Activated CD4-positive, alpha-beta memory T cell treated with anti-CD3 and anti-CD28 coated beads, Interleukin-2, amount 10 ng/mL, durations not matched to agents 7 days and 5 days (primary cell): ENCODE results near the gene METTL25B. TPM values are rescaled to one million over a fixed set of nuclear protein-coding genes. Genes with fewer than 3 reads are reported as not detected.

Experiments
- CTCF ChIA-PET: fragments of 350-600 bp; sonication (Branson Sonifier 250); formaldehyde crosslinking; loops from one replicate; lab custom pipeline; 2021; ENCODE audit warnings: antibody characterized with exemption, inconsistent platforms; lab: Charles Lee
- POLR2A ChIA-PET: fragments of 350-600 bp; sonication (Branson Sonifier 250); formaldehyde crosslinking; loops from one replicate; lab custom pipeline; 2021; ENCODE audit warnings: antibody characterized with exemption; lab: Charles Lee
- DNase-seq: peaks from one replicate; pipeline ENCODE4 v3.0.0-alpha.2; 2020
- H3K27ac Mint-ChIP-seq: one replicate; pipeline ENCODE4 v1.8.0; 2021; ENCODE audit warnings: mild to moderate bottlenecking, mixed read lengths
- H3K27me3 Mint-ChIP-seq: one replicate; pipeline ENCODE4 v1.8.0; 2021; ENCODE audit warnings: mixed read lengths
- H3K36me3 Mint-ChIP-seq: one replicate; pipeline ENCODE4 v1.8.0; 2021; ENCODE audit warnings: low read depth, mixed read lengths
- H3K4me1 Mint-ChIP-seq: one replicate; pipeline ENCODE4 v1.8.0; 2021; ENCODE audit warnings: mixed read lengths
- H3K4me3 Mint-ChIP-seq: one replicate; pipeline ENCODE4 v1.8.0; 2021; ENCODE audit warnings: mild to moderate bottlenecking, mixed read lengths
- H3K9me3 Mint-ChIP-seq: one replicate; pipeline ENCODE4 v1.8.0; 2021; ENCODE audit warnings: mixed read lengths
- total RNA-seq, 2 experiments: library from RNA; stranded (reverse); gene quantifications; one replicate each; pipeline ENCODE4 v1.2.3, GENCODE V29; 2021

METTL25B gene
- total RNA-seq, 2 experiments from 2014 or later: 40.3 to 44.3 TPM

DNA sequence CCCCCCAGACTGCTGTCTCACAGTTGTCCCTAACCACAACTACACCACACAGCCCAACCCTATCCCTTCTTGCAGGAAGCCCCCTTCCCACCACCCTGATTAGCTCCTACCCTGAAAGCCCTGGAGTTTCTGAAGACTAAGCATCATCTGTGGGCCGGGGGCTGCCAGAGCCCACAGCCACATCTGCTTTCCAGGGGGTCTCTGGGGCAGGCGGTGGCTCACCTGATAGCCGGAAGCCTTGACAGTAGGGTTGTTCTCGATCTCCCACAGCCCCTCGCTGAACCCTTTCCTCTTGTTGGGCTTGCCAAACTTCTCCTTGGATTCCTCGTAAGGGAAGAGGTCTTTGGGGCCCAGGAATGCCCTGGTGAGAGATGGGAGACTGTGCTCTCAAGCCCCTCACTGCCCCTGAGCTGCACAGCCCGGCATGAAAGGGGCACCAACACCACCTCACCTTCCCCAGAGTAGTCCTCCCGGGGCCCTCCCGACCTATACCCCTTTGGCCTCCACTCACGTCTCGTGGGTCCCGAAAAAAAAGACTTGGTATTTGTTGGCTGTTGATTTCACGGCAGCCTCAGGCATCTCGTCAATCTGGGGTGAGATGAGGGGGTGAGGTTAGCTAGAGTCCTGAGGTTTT lies 16.6 kb downstream of the METTL25B start:
- no peak overlapping the region for H3K4me3 Mint-ChIP-seq
- H3K9me3 Mint-ChIP-seq: no peaks in the 10 kb centered on the region
- H3K27ac Mint-ChIP-seq: peak overlapping the region; percentile 86
- no peaks in the 10 kb centered on the region for H3K27me3 Mint-ChIP-seq
- POLR2A ChIA-PET: interaction anchor here (4.9 kb wide), 1 partner anchor 17 kb away, joined by 39 read pairs; the partner anchor contains the start of genes ISG20L2 and METTL25B
- peaks cover 74% of the 10 kb centered on the region for H3K36me3 Mint-ChIP-seq
- CTCF ChIA-PET: interaction anchor here (3.6 kb wide), 1 partner anchor 18 kb away, joined by 27 read pairs; the partner anchor contains the start of genes ISG20L2 and METTL25B
- DNase-seq: no peak
- peaks cover 89% of the 10 kb centered on the region for H3K4me1 Mint-ChIP-seq

DNA sequence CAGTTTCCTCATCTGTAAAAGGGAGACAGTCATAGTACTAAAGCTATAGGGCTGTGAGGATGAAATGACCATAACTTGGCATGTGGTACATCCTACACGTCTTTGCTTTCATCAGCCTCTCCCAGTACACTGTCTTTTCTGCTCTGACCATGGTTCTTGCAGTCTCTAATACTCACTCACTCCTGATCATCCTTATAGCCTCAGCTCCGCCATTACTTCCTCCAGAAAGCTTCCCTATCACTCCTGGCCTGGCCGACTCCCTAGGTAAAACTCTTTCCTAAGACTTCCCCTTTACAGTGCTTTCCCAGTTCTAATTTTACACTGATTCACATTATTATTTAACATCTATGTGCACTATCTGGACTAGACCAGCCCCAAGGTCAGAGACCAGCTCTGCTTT lies 17.6 kb downstream of the METTL25B start:
- DNase-seq: no peak
- Mint-ChIP-seq H3K9me3 (no peaks in the 10 kb centered on the region), H3K27me3 (no peaks in the 10 kb centered on the region), H3K27ac (peak overlapping the region; percentile 86), H3K4me1 (peaks cover 80% of the 10 kb centered on the region), H3K4me3 (no peak overlapping the region), H3K36me3 (peaks cover 76% of the 10 kb centered on the region)
- CTCF ChIA-PET: interaction anchor here (0.7 to 3.6 kb wide), 2 partner anchors 19 to 25 kb away, joined by 3 to 27 read pairs; partner anchors contain the start of genes ISG20L2 and METTL25B
- POLR2A ChIA-PET: interaction anchor here (2.4 to 4.9 kb wide), 2 partner anchors 18 to 22 kb away, joined by 17 to 39 read pairs; partner anchors contain the start of genes ISG20L2, METTL25B and PRCC

DNA sequence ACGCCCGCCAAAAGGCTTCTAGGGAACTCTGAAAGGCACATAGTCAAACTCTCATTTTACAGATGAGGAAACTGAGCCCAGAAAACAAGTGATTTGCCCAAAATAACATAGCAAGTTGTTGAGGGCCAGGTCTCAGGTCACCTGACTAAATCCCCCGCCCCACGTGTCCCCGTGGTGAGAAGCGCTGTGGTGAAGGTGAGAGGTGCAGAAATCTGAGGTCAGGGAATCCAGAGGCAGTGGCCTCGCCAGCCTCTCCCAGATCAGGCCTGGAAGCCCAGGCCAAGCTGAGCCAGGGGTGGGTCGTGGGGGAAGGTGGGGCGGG lies 18.1 kb downstream of the METTL25B start:
- POLR2A ChIA-PET: interaction anchor here (2.4 to 4.9 kb wide), 2 partner anchors 19 to 21 kb away, joined by 17 to 39 read pairs; partner anchors contain the start of genes ISG20L2, METTL25B and PRCC
- CTCF ChIA-PET: interaction anchor here (3.6 kb wide), 1 partner anchor 19 kb away, joined by 27 read pairs; the partner anchor contains the start of genes ISG20L2 and METTL25B
- Mint-ChIP-seq H3K9me3 (no peaks in the 10 kb centered on the region), H3K4me3 (peak overlapping the region; percentile 94), H3K27ac (peak overlapping the region; percentile 86), H3K36me3 (peaks cover 72% of the 10 kb centered on the region), H3K4me1 (peaks cover 75% of the 10 kb centered on the region), H3K27me3 (no peaks in the 10 kb centered on the region)
- DNase-seq: no peak

DNA sequence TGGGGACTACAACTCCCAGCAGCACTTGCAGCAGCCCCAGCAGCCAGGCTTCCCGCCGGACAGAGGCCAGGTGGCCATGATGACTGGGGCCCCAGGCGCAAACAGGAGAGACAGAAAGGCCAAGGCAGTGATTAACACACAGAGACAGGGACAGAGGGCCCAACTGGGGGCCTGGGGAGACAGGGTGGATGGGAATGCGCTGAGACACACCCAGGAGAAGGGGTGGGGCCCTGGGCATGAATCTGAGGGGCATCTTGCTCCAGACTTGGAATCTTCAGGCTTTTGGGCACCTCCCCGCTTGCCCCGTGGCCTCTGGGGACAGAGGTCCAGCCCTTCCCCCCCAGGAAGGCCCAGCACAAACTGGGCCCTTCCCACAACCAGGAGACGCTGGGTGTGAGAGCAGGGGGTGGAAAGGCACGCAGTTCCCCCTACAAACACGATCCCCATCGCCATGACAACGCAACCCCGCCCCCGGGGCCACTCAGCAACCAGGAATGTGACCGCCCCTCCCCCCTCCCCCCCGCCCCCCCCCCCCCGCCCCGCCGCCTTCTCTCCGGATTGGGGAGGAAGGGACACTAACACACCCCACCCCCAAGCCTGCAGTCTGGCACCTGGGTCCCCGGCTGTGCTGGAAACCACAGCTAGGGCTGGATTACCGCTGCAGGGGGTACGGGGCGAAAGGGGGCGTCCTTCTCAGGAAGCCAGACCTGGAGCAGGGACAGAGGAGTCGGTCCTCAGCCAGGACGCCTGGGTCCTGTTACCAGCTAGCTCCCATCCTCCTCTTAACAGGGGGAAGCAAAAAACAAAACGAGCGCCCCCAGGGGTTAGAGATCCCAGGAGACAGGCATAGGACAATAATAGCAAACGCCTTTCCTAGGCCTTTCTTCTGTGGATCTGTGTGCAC lies 18.7 kb downstream of the METTL25B start:
- H3K27ac Mint-ChIP-seq: peak overlapping the region; percentile 95
- H3K27me3 Mint-ChIP-seq: no peaks in the 10 kb centered on the region
- peak overlapping the region; percentile 94 for H3K4me3 Mint-ChIP-seq
- H3K4me1 Mint-ChIP-seq: peaks cover 69% of the 10 kb centered on the region
- peak; percentile 59 for DNase-seq
- H3K9me3 Mint-ChIP-seq: no peaks in the 10 kb centered on the region
- CTCF ChIA-PET: interaction anchor here (1.2 to 3.6 kb wide), 3 partner anchors 10 to 180 kb away, joined by 3 to 27 read pairs (median 3); partner anchors contain the start of genes ISG20L2 and METTL25B
- H3K36me3 Mint-ChIP-seq: peaks cover 66% of the 10 kb centered on the region
- POLR2A ChIA-PET: interaction anchor here (1.0 to 4.9 kb wide), 5 partner anchors 10 to 156 kb away, joined by 3 to 39 read pairs (median 4); partner anchors contain the start of genes ISG20L2, METTL25B and PRCC

DNA sequence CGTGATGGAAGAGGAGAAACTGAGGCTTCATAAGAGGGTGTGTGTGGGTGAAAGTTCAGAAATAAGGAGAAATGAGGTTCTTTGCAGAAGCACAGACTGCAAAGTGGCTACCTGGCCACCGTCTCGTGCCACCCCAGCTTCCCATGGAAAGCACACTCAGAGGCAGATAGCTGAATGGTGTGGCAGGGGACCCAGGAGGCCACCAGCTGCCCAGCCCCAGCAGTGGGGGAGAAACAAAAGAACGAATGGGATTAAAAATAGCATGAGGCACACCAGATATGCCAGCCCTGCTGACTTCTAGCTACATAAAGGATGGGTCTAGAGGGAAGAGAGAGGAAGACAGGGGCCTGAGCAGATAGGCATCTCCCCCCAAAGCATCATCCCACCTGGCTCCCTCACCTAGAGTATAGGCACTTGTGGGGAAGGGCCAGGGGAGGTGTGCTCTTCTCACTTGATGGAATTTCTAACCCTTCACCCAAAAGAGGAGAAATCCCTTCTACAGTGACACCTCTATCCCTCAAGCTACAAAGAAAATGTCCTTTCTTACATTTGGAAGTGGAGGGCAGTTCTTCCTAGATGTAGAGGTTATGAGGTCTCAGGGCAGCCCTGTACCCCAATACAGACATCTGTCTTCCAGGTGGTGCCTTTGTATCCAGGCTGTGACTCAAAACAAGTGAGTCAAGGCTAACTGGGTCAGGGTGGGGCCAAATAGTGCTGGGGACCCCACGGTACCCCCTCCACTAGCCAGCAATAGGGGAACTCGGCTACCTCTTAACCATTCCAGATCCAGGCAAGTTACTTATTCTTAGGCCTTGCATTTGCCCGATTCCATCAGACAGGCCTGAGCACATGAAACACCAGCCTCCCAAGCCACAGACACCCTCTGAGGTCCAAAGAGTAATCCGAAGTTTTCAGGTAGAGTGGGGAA lies 19.7 kb downstream of the METTL25B start:
- Mint-ChIP-seq H3K27ac (peak overlapping the region; percentile 95), H3K4me3 (peak overlapping the region; percentile 94), H3K36me3 (peaks cover 57% of the 10 kb centered on the region), H3K9me3 (no peaks in the 10 kb centered on the region), H3K27me3 (no peaks in the 10 kb centered on the region), H3K4me1 (peaks cover 66% of the 10 kb centered on the region)
- ChIA-PET POLR2A (interaction anchor here (1.0 to 4.9 kb wide), 5 partner anchors 11 to 157 kb away, joined by 3 to 39 read pairs (median 4); partner anchors contain the start of genes ISG20L2, METTL25B and PRCC), CTCF (interaction anchor here (1.2 to 3.6 kb wide), 3 partner anchors 9 to 181 kb away, joined by 3 to 27 read pairs (median 3); partner anchors contain the start of genes ISG20L2 and METTL25B)
- no peak for DNase-seq

DNA sequence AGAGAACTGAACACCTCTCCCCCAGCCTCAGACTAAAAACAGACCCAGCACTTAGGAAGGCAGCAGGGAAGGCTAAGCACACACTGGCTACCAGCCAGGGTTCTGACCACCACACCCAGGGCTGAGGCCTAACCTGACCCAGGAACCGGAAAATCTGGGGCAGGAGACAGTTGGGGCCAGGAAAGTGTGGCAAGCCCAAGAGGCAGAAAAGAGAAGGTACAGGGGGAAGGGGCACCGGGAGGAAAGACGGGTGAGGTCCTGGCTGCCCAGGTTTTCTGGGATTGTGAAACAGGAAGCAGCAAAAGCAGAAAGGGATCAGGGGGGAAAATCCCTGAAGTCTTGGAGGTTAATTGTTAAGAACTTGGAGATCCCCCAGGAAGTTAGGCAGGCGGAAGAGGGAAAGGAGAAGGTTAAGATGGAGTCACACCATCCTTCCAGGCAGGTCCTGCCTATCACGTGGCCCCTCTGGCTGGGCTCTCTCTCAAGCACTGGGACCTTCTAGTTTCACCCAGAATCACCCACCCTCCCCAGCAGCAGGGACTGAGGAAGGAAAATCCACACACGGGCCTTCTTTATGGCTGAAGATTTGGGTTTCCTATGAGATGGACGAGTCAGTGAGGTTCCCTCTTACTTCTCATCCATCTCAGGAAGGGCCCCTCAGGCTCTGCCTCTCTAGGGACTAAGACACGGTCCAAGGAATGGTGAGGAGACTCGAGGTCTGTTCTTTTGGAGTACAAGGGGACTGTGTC lies 20.6 kb downstream of the METTL25B start:
- Mint-ChIP-seq H3K36me3 (peaks cover 51% of the 10 kb centered on the region), H3K27me3 (no peaks in the 10 kb centered on the region), H3K9me3 (no peaks in the 10 kb centered on the region), H3K4me1 (peaks cover 66% of the 10 kb centered on the region), H3K27ac (peak overlapping the region; percentile 95), H3K4me3 (peak overlapping the region; percentile 94)
- DNase-seq: no peak
- CTCF ChIA-PET: interaction anchor here (3.6 kb wide), 1 partner anchor 22 kb away, joined by 27 read pairs; the partner anchor contains the start of genes ISG20L2 and METTL25B
- POLR2A ChIA-PET: interaction anchor here (1.5 to 4.9 kb wide), 4 partner anchors 7 to 59 kb away, joined by 4 to 134 read pairs (median 73); partner anchors contain the start of genes ISG20L2, METTL25B and MRPL24

DNA sequence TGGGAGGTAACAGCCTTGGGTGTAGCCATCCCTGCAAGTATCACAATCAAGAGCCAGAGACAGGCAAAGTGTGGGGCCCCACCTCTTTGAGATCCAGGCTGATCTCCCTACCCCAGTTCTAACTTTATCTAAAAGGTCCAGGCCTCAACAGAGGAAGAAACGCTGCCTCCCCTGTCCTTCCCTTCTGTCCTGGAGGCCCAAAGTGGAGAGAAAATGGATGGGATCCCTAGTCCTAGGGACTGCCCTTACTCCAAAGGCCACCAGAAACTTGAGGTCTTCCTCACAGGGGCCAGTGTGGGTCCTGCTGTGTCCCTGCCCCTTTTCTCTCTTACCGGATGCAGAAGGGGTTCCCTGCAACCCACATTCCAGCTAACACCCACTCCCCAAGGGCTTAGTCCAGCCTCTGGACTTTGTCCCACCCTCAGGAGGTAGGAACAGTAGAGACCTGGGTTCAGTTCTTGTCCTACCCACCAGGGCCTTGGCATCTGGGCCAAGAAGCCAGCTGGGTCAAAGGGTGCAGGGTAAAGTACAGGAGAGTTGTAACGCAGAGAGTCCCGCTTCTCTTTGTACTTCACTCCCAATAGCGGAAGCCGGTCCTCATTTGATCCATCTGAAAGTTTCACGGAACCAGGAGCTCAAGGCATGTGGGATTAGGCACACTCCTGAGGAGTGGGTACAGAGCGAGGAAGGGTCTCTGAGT lies 21.3 kb downstream of the METTL25B start:
- H3K27ac Mint-ChIP-seq: peak overlapping the region; percentile 95
- H3K4me1 Mint-ChIP-seq: peaks cover 63% of the 10 kb centered on the region
- no peaks in the 10 kb centered on the region for H3K9me3 Mint-ChIP-seq
- H3K4me3 Mint-ChIP-seq: peak overlapping the region; percentile 94
- H3K36me3 Mint-ChIP-seq: peaks cover 47% of the 10 kb centered on the region
- no peaks in the 10 kb centered on the region for H3K27me3 Mint-ChIP-seq
- no peak for DNase-seq
- ChIA-PET CTCF (interaction anchor here (4.8 kb wide), 1 partner anchor 22 kb away, joined by 69 read pairs; the partner anchor contains the start of genes ISG20L2 and METTL25B), POLR2A (interaction anchor here (1.1 to 4.7 kb wide), 3 partner anchors 8 to 22 kb away, joined by 3 to 134 read pairs (median 107); partner anchors contain the start of genes ISG20L2, METTL25B and MRPL24)

DNA sequence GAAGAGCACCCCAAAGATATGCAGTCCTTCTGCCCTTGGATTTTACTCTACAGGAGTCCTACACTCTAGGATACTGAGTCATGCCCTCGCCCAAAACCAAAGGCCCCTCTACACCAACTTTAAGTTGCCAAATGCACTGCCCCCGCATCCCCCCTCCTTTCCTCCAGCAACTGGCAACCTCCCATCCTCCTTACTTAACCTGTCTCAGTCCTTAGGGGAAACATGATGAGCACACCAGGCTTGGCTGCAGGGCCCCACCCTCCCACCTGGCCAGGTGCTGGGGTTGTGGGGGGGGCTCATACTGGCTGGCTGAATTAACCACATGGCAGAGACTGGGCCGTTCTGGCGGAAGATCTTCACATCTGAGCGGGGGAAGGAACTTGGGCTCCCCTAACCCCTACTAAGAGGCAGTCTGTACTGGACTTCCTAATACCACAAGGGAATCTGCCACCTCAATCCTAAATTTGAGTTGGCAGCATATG lies 22.0 kb downstream of the METTL25B start:
- Mint-ChIP-seq H3K9me3 (no peaks in the 10 kb centered on the region), H3K27ac (peak overlapping the region; percentile 95), H3K4me3 (peak overlapping the region; percentile 94), H3K27me3 (no peaks in the 10 kb centered on the region), H3K4me1 (peaks cover 57% of the 10 kb centered on the region), H3K36me3 (peaks cover 40% of the 10 kb centered on the region)
- POLR2A ChIA-PET: interaction anchor here (1.1 to 4.7 kb wide), 7 partner anchors 9 to 58 kb away, joined by 3 to 134 read pairs (median 4); partner anchors contain the start of genes ISG20L2, METTL25B and MRPL24
- DNase-seq: no peak
- CTCF ChIA-PET: interaction anchor here (2.3 to 4.8 kb wide), 2 partner anchors 9 to 23 kb away, joined by 11 to 69 read pairs; partner anchors contain the start of genes ISG20L2, METTL25B and MRPL24

DNA sequence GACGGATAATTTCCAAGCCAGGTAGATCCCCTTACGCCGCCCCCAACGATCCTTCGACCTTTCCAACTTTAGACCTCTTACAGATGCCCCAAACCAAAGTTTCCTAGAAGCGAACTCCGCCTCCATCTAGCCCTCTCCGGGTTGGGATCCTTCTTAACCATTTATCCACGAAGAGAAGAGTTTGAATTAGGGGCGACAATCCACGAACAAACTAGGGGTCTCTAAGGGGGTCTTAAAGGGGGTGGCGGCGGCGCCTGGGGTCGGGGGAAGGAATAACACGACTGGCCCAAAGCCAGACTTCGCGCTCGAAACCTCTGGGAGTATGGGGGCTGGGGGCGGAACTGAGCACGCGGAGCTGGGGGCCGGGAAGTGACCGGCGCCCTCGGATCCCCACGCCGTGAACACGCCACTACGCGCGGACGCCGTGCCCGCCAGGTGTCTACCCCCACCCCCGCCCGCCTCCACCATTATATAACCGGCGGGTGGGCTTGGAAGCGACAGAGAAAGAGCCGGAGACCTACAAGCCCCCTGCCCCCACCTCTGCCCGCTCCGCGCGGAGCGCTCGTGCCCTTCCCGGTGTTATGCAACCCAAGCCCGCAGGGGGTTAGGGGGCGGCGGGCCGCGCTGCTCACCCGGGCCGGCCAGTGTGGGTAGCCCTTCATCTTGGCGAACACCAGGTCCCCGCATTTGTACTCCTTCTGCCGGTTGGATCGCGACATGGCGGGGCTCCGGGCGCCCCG lies 22.6 kb downstream of the METTL25B start:
- DNase-seq: peak; percentile 45
- CTCF ChIA-PET: interaction anchor here (1.0 to 4.8 kb wide), 6 partner anchors 9 to 250 kb away, joined by 3 to 69 read pairs (median 4); partner anchors contain the start of genes ISG20L2, MEF2D, METTL25B and MRPL24
- Mint-ChIP-seq H3K27me3 (no peaks in the 10 kb centered on the region), H3K36me3 (peaks cover 34% of the 10 kb centered on the region), H3K9me3 (no peaks in the 10 kb centered on the region), H3K4me1 (peaks cover 51% of the 10 kb centered on the region), H3K27ac (peak overlapping the region; percentile 95), H3K4me3 (peak overlapping the region; percentile 94)
- POLR2A ChIA-PET: interaction anchor here (0.5 to 4.7 kb wide), 22 partner anchors 9 to 468 kb away, joined by 3 to 134 read pairs (median 4); partner anchors contain the start of genes ISG20L2, METTL25B, MRPL24 and NTRK1
